WTC11 (cell line): ENCODE results near the gene DNPH1. TPM values are rescaled to one million over a fixed set of nuclear protein-coding genes. Genes with fewer than 3 reads are reported as not detected.

Experiments used
- ATAC-seq: fragments of 200-7000 bp; cut with Tn5 transposase; 2 replicates; pipeline ENCODE4 v1.10.0; 2021; ENCODE audit warnings: mild to moderate bottlenecking, moderate library complexity
- CTCF ChIA-PET: fragments of 300-600 bp; sonication (Branson Sonifier 250); formaldehyde crosslinking; loops from one replicate; lab custom pipeline; 2021; ENCODE audit warnings: antibody characterized with exemption; lab: Charles Lee
- POLR2A ChIA-PET: fragments of 350-600 bp; sonication (Branson Sonifier 250); formaldehyde crosslinking; loops from one replicate; lab custom pipeline; 2021; ENCODE audit warnings: antibody characterized with exemption; lab: Charles Lee
- DNase-seq: peaks from one replicate; pipeline ENCODE4 v3.0.0; 2021; ENCODE audit warnings: low spot score
- H3K27ac Mint-ChIP-seq: 2 replicates; pipeline ENCODE4 v1.8.0; 2021; ENCODE audit warnings: mixed read lengths
- H3K27me3 Mint-ChIP-seq: 2 replicates; pipeline ENCODE4 v1.8.0; 2021; ENCODE audit warnings: low read depth, mild to moderate bottlenecking, moderate library complexity, mixed read lengths
- H3K36me3 Mint-ChIP-seq: 2 replicates; pipeline ENCODE4 v1.8.0; 2021; ENCODE audit warnings: mixed read lengths
- H3K4me1 Mint-ChIP-seq: 2 replicates; pipeline ENCODE4 v1.8.0; 2022; ENCODE audit warnings: mixed read lengths
- H3K4me3 Mint-ChIP-seq: 2 replicates; pipeline ENCODE4 v1.8.0; 2021; ENCODE audit warnings: mild to moderate bottlenecking, moderate library complexity, mixed read lengths
- H3K9me3 Mint-ChIP-seq: 2 replicates; pipeline ENCODE4 v1.8.0; 2021; ENCODE audit warnings: mixed read lengths
- AFF4 ChIP-seq: sonication (generic); formaldehyde crosslinking; IDR thresholded peaks from 2 replicates; pipeline ENCODE4 v1.8.1; 2023; ENCODE audit warnings: mild to moderate bottlenecking, missing genetic modification reagents, borderline replicate concordance
- AR ChIP-seq: fragments of 250-450 bp; sonication (Bioruptor Pico); IDR thresholded peaks from 2 replicates; pipeline ENCODE4 v1.9.0; 2021; ENCODE audit warnings: mild to moderate bottlenecking
- ATF1 ChIP-seq: sonication (generic); formaldehyde crosslinking; IDR thresholded peaks from 2 replicates; pipeline ENCODE4 v1.8.1; 2023; ENCODE audit warnings: mild to moderate bottlenecking, moderate library complexity, missing genetic modification reagents
- CREM ChIP-seq: sonication (generic); formaldehyde crosslinking; IDR thresholded peaks from 2 replicates; pipeline ENCODE4 v1.8.1; 2022; ENCODE audit warnings: mild to moderate bottlenecking, missing genetic modification reagents, moderate library complexity
- E2F1 ChIP-seq: sonication (generic); formaldehyde crosslinking; IDR thresholded peaks from 2 replicates; pipeline ENCODE4 v1.8.0; 2022; ENCODE audit warnings: mild to moderate bottlenecking, missing genetic modification reagents
- ELF4 ChIP-seq: sonication (generic); formaldehyde crosslinking; IDR thresholded peaks from 2 replicates; pipeline ENCODE4 v1.8.1; 2022; ENCODE audit warnings: low read depth, mild to moderate bottlenecking, moderate library complexity, missing genetic modification reagents
- FOXP1 ChIP-seq: sonication (generic); formaldehyde crosslinking; IDR thresholded peaks from 2 replicates; pipeline ENCODE4 v1.8.0; 2022; ENCODE audit warnings: missing genetic modification reagents, mild to moderate bottlenecking, moderate library complexity, borderline replicate concordance
- GABPB1 ChIP-seq: sonication (generic); formaldehyde crosslinking; IDR thresholded peaks from 2 replicates; pipeline ENCODE4 v1.8.1; 2023; ENCODE audit warnings: mild to moderate bottlenecking, missing genetic modification reagents
- GTF2I ChIP-seq: fragments of 250-450 bp; sonication (Bioruptor Pico); conservative IDR thresholded peaks from 2 replicates; pipeline ENCODE4 v1.4.0; 2021; ENCODE audit warnings: mild to moderate bottlenecking
- HMGXB4 ChIP-seq: sonication (generic); formaldehyde crosslinking; IDR thresholded peaks from 2 replicates; pipeline ENCODE4 v1.8.1; 2023; ENCODE audit warnings: mild to moderate bottlenecking, moderate library complexity, missing genetic modification reagents
- IRF2 ChIP-seq: sonication (generic); formaldehyde crosslinking; IDR thresholded peaks from 2 replicates; pipeline ENCODE4 v1.8.0; 2022; ENCODE audit warnings: low read depth, missing genetic modification reagents, borderline replicate concordance
- MAX ChIP-seq: sonication (generic); formaldehyde crosslinking; IDR thresholded peaks from 2 replicates; pipeline ENCODE4 v1.8.0; 2022; ENCODE audit warnings: mild to moderate bottlenecking, missing genetic modification reagents
- PREB ChIP-seq: sonication (generic); formaldehyde crosslinking; IDR thresholded peaks from 2 replicates; pipeline ENCODE4 v1.8.1; 2022; ENCODE audit warnings: mild to moderate bottlenecking, missing genetic modification reagents, moderate library complexity, borderline replicate concordance
- RELA ChIP-seq: sonication (generic); formaldehyde crosslinking; IDR thresholded peaks from 2 replicates; pipeline ENCODE4 v1.8.1; 2022; ENCODE audit warnings: missing genetic modification reagents, mild to moderate bottlenecking, borderline replicate concordance
- TCF7 ChIP-seq: sonication (generic); formaldehyde crosslinking; IDR thresholded peaks from 2 replicates; pipeline ENCODE4 v1.8.0; 2022; ENCODE audit warnings: mild to moderate bottlenecking, low read depth, missing genetic modification reagents, moderate library complexity
- TEAD1 ChIP-seq: sonication (generic); formaldehyde crosslinking; IDR thresholded peaks from 2 replicates; pipeline ENCODE4 v1.8.0; 2022; ENCODE audit warnings: mild to moderate bottlenecking, missing genetic modification reagents
- USF1 ChIP-seq: sonication (generic); formaldehyde crosslinking; IDR thresholded peaks from 2 replicates; pipeline ENCODE4 v1.8.0; 2022; ENCODE audit warnings: mild to moderate bottlenecking, missing genetic modification reagents
- ZNF512 ChIP-seq: sonication (generic); formaldehyde crosslinking; IDR thresholded peaks from 2 replicates; pipeline ENCODE4 v1.8.1; 2022; ENCODE audit warnings: missing genetic modification reagents, borderline replicate concordance
- total RNA-seq: library from RNA; stranded (reverse); gene quantifications from 3 replicates; pipeline ENCODE4 v1.2.3, GENCODE V29; 2021

The DNPH1 gene
- total RNA-seq, 1 experiment from 2014 or later = 48.4 TPM

- H3K9me3 Mint-ChIP-seq = no peaks in the 10 kb centered on the region
- CTCF ChIA-PET = interaction anchor here (0.5 to 2.6 kb wide), 10 partner anchors 11 to 189 kb away, joined by 3 to 12 read pairs (median 4); partner anchors contain the start of genes CRIP3 and DNPH1
- H3K27ac Mint-ChIP-seq = 0 out of 2 replicates have a peak overlapping the region, but pooled peaks have one; percentile 26
- peaks cover 34% of the 10 kb centered on the region for H3K4me1 Mint-ChIP-seq
- POLR2A ChIA-PET = interaction anchor here (1.1 kb wide), 1 partner anchor 39 kb away, joined by 3 read pairs; no protein-coding TSS in a partner anchor
- no peak for DNase-seq
- no peak overlapping the region for H3K4me3 Mint-ChIP-seq
- peak; percentile 13 for ATAC-seq
- H3K27me3 Mint-ChIP-seq = peaks cover 50% of the 10 kb centered on the region
- no peaks in the 10 kb centered on the region for H3K36me3 Mint-ChIP-seq
- peak; percentile 73; the same call in 1 of the 2 replicates for TF ChIP-seq MAX (CRISPR knock-in tag)
- peak; percentile 27; the same call in 1 of the 2 replicates for TF ChIP-seq TEAD1 (CRISPR knock-in tag)
- no peak for TF ChIP-seq ATF1
- TF ChIP-seq PREB (CRISPR knock-in tag) = peak; percentile 57; the same call in 1 of the 2 replicates
- peak; percentile 95 for TF ChIP-seq GABPB1 (CRISPR knock-in tag)
These were observed 38.5 kb upstream of the DNPH1 start for GRCh38 chr6:43267619-43268354.

- Mint-ChIP-seq H3K27me3 (peaks cover 33% of the 10 kb centered on the region), H3K9me3 (no peaks in the 10 kb centered on the region), H3K36me3 (no peaks in the 10 kb centered on the region), H3K4me1 (peaks cover 38% of the 10 kb centered on the region), H3K27ac (no peak overlapping the region), H3K4me3 (no peak overlapping the region)
- POLR2A ChIA-PET = interaction anchor here (1.5 kb wide), 1 partner anchor 95 kb away, joined by 3 read pairs; no protein-coding TSS in a partner anchor
- no peak for DNase-seq
- ATAC-seq = no peak
- CTCF ChIA-PET = interaction anchor here (0.7 to 4.8 kb wide), 5 partner anchors 9 to 70 kb away, joined by 3 to 27 read pairs (median 4); no protein-coding TSS in a partner anchor
- TF ChIP-seq CREM (no peak), ATF1 (no peak), TCF7 (no peak), ZNF512 (CRISPR knock-in tag) (no peak), AFF4 (CRISPR knock-in tag) (no peak), USF1 (CRISPR knock-in tag) (no peak), AR (CRISPR knock-in tag) (no peak), IRF2 (CRISPR knock-in tag) (no peak), E2F1 (no peak), HMGXB4 (CRISPR knock-in tag) (no peak), RELA (CRISPR knock-in tag) (no peak), GTF2I (CRISPR knock-in tag) (no peak), ELF4 (CRISPR knock-in tag) (no peak), FOXP1 (CRISPR knock-in tag) (no peak), GABPB1 (CRISPR knock-in tag) (no peak)
These were observed 36.3 kb upstream of the DNPH1 start for GRCh38 chr6:43265564-43265963.
